OCI-LY1 (cell line): ENCODE measurements around the gene KCTD20.

Experiments used
- EZH2 ChIP-seq: fragments of 200-600 bp; sonication (generic), shearing (Covaris generic); IDR thresholded peaks from 2 replicates; pipeline ENCODE4 v1.8.0; 2017; ENCODE audit warnings: borderline replicate concordance, mixed run types, mild to moderate bottlenecking, antibody characterized with exemption, low read length, moderate library complexity, mixed read lengths
- TF ChIP-seq, protein P1 (sequence below): fragments of 200-600 bp; sonication (generic), shearing (Covaris generic); IDR thresholded peaks from 2 replicates; pipeline ENCODE4 v1.5.1; 2017; ENCODE audit warnings: mild to moderate bottlenecking, antibody characterized with exemption, low read length, moderate library complexity, mixed read lengths

DNA sequence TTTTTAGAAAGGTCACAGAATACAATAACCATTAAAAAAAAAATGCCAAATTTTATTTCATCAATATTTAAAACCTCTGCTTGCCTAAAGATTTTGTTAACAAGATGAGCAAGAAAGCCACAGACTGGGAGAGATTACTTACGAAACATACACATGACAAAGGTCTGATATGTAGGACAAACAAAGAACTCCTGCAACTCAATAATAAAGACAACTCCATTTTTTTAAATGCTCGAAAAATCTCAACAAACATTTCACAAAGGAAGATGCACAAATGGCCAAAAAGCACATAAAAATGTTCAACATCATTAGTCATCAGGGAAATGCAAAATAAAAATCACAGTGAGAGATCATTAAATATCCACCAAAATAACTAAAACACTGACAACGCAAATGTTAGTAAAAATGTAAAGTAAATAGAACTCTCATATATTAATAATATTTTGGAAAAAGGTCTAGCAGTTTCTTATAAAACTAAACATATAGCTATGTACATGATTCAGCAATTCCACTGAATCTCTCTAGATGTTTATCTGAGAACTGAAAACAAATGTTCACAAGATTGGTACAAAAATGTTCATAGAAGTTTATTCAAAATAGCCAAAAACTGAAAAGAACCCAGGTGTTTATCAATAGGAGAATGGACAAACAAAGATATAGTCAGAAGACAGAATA is 94.2 kb downstream of the KCTD20 start:
- TF ChIP-seq, protein P1, sequence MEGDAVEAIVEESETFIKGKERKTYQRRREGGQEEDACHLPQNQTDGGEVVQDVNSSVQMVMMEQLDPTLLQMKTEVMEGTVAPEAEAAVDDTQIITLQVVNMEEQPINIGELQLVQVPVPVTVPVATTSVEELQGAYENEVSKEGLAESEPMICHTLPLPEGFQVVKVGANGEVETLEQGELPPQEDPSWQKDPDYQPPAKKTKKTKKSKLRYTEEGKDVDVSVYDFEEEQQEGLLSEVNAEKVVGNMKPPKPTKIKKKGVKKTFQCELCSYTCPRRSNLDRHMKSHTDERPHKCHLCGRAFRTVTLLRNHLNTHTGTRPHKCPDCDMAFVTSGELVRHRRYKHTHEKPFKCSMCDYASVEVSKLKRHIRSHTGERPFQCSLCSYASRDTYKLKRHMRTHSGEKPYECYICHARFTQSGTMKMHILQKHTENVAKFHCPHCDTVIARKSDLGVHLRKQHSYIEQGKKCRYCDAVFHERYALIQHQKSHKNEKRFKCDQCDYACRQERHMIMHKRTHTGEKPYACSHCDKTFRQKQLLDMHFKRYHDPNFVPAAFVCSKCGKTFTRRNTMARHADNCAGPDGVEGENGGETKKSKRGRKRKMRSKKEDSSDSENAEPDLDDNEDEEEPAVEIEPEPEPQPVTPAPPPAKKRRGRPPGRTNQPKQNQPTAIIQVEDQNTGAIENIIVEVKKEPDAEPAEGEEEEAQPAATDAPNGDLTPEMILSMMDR: no peak
- TF ChIP-seq EZH2: no peak
